Measurements from ENCODE around the gene EEF1A2. TPM values are rescaled to one million over a fixed set of nuclear protein-coding genes. Genes with fewer than 3 reads are reported as not detected.
A peak's percentile ranks its signal among the peaks of the same experiment; 100 is the strongest.

Gene EEF1A2
- total RNA-seq, 1 experiment from 2014 or later: 26.0 TPM

- H3K4me1 Mint-ChIP-seq: no peaks in the 10 kb centered on the region; the same call in 1 of the 2 replicates
- no peak for ATAC-seq
- peaks cover 34% of the 10 kb centered on the region for H3K27me3 Mint-ChIP-seq (ENCODE audit: low read depth)
- H3K9me3 Mint-ChIP-seq: peaks cover 10% of the 10 kb centered on the region
- H3K4me3 Mint-ChIP-seq: no peak overlapping the region
- CTCF ChIA-PET: interaction anchor here (1.0 to 1.9 kb wide), 2 partner anchors 17 to 27 kb away, joined by 3 to 5 read pairs; partner anchors contain the start of gene PPDPF
- TF ChIP-seq ATF1 (CRISPR knock-in tag; IDR thresholded peaks at IDR 0.05): no peak
- no peak for TF ChIP-seq STAT6 (CRISPR knock-in tag; conservative IDR thresholded peaks at IDR 0.05; ENCODE audit: low read depth)
- TF ChIP-seq KAT7 (CRISPR knock-in tag; IDR thresholded peaks at IDR 0.05; ENCODE audit: borderline replicate concordance): no peak
- H3K27ac Mint-ChIP-seq: no peak overlapping the region
- POLR2A ChIA-PET: no interaction called here
- DNase-seq (ENCODE audit: low spot score): no peak
- 0 out of 2 replicates have a peak, but pooled peaks cover 2% of the 10 kb centered on the region for H3K36me3 Mint-ChIP-seq
Observed at GRCh38 chr20:63503524-63503923, 4.6 kb upstream of the EEF1A2 start.

- no peak for ATAC-seq
- 0 out of 2 replicates have a peak, but pooled peaks have one; percentile 25 for TF ChIP-seq ZNF423 (CRISPR knock-in tag; IDR thresholded peaks at IDR 0.05)
- no peak for TF ChIP-seq TEAD4 (CRISPR knock-in tag; IDR thresholded peaks at IDR 0.05)
- ChIA-PET CTCF (interaction anchor here (0.7 to 1.9 kb wide), 3 partner anchors 18 to 26 kb away, joined by 3 to 5 read pairs (median 3); partner anchors contain the start of gene PPDPF), POLR2A (interaction anchor here (0.5 kb wide), 1 partner anchor 26 kb away, joined by 6 read pairs; no protein-coding TSS in a partner anchor)
- Mint-ChIP-seq H3K27ac (no peak overlapping the region), H3K36me3 (0 out of 2 replicates have a peak, but pooled peaks cover 2% of the 10 kb centered on the region), H3K4me3 (no peak overlapping the region), H3K4me1 (no peaks in the 10 kb centered on the region; the same call in 1 of the 2 replicates), H3K27me3 (ENCODE audit: low read depth) (peaks cover 36% of the 10 kb centered on the region), H3K9me3 (peaks cover 10% of the 10 kb centered on the region)
- DNase-seq (ENCODE audit: low spot score): no peak
Observed at GRCh38 chr20:63502671-63503172, 3.8 kb upstream of the EEF1A2 start.

- Mint-ChIP-seq H3K9me3 (peaks cover 10% of the 10 kb centered on the region), H3K27ac (no peak overlapping the region), H3K27me3 (ENCODE audit: low read depth) (peaks cover 43% of the 10 kb centered on the region), H3K4me3 (peak overlapping the region; percentile 37; the same call in 1 of the 2 replicates), H3K36me3 (0 out of 2 replicates have a peak, but pooled peaks cover 2% of the 10 kb centered on the region), H3K4me1 (peaks cover 1% of the 10 kb centered on the region)
- POLR2A ChIA-PET: interaction anchor here (0.5 kb wide), 1 partner anchor 26 kb away, joined by 6 read pairs; no protein-coding TSS in a partner anchor
- CTCF ChIA-PET: interaction anchor here (0.6 to 1.9 kb wide), 5 partner anchors 18 to 274 kb away, joined by 3 to 6 read pairs (median 4); partner anchors contain the start of gene PPDPF
- DNase-seq (ENCODE audit: low spot score) (peak; percentile 59), ATAC-seq (peak; percentile 16)
- TF ChIP-seq AFF4 (CRISPR knock-in tag; IDR thresholded peaks at IDR 0.05; ENCODE audit: borderline replicate concordance) (no peak), PRRX2 (CRISPR knock-in tag; IDR thresholded peaks at IDR 0.05) (no peak), ZNF281 (CRISPR knock-in tag; IDR thresholded peaks at IDR 0.05) (no peak), HMGA2 (CRISPR knock-in tag; IDR thresholded peaks at IDR 0.05) (no peak), ATF1 (CRISPR knock-in tag; IDR thresholded peaks at IDR 0.05) (no peak), SMAD4 (CRISPR knock-in tag; IDR thresholded peaks at IDR 0.05) (no peak), ZSCAN18 (CRISPR knock-in tag; IDR thresholded peaks at IDR 0.05) (no peak), TP53 (CRISPR knock-in tag; IDR thresholded peaks at IDR 0.05) (no peak), NFE2L1 (CRISPR knock-in tag; IDR thresholded peaks at IDR 0.05) (no peak), SP1 (CRISPR knock-in tag; conservative IDR thresholded peaks at IDR 0.05) (no peak), ZNF138 (CRISPR knock-in tag; conservative IDR thresholded peaks at IDR 0.05) (no peak), ZNF232 (CRISPR knock-in tag; IDR thresholded peaks at IDR 0.05) (no peak), MXD4 (CRISPR knock-in tag; IDR thresholded peaks at IDR 0.05; ENCODE audit: borderline replicate concordance) (no peak), ZBTB21 (CRISPR knock-in tag; IDR thresholded peaks at IDR 0.05; ENCODE audit: borderline replicate concordance) (no peak), GRHL2 (CRISPR knock-in tag; IDR thresholded peaks at IDR 0.05; ENCODE audit: insufficient replicate concordance, severe bottlenecking) (no peak), RORB (CRISPR knock-in tag; IDR thresholded peaks at IDR 0.05) (no peak)
Observed at GRCh38 chr20:63501818-63502670, 3.2 kb upstream of the EEF1A2 start.

All from WTC11 (cell line).